Coronary artery (tissue), 2 donors: ENCODE measurements around the gene CCSER1.
"Not testable (repeated sequence)": the region's sequence is repeated elsewhere in the genome, so short reads cannot be mapped to it uniquely, and the experiment has no call there.

Experiments used
- DNase-seq: peaks from one replicate; pipeline ENCODE4 v3.0.0-alpha.2; 2017; ENCODE audit warnings: low spot score
- H3K27ac ChIP-seq, 2 donors: fragments of 200-600 bp; sonication (generic); one replicate each; pipeline ENCODE4 v1.5.1; 2016 to 2019
- H3K4me3 ChIP-seq: fragments of 200-600 bp; sonication (generic); 2 replicates; pipeline ENCODE4 v1.5.1; 2016; ENCODE audit warnings: mild to moderate bottlenecking, moderate library complexity
- CTCF ChIP-seq: fragments of 200-600 bp; sonication (generic); IDR thresholded peaks from one replicate; pipeline ENCODE4 v1.5.1; 2019; ENCODE audit warnings: antibody characterized with exemption

Gene CCSER1

DNA sequence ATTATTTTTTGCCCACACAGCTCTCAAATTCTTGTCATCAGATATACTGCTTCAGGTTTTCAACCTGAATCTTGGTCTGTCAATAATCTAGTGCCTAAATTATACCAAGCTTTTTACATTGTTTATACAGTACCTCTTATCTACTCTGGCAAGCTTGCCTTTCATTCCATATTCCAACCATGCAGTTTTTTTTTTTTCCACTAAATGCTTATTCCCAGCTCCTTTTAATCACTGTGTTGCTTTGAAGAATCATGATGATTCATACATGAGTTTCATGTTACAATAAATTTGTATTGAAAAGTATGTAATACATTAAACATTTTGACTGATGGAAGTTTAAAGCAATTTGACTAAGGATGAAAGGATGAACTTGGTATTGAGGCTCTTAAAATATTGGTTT is 949.0 kb downstream of the CCSER1 start:
- TF ChIP-seq CTCF, result no peak
- DNase-seq, result no peak

GRCh38 chr4:91085961-91086360 is 958.8 kb downstream of the CCSER1 start:
- Histone ChIP-seq H3K4me3 (no peak overlapping the region), H3K27ac (no peak overlapping the region)
- no peak for TF ChIP-seq CTCF
- no peak for DNase-seq

More for the DNA sequence above, 949.0 kb downstream of the CCSER1 start:
- no peak overlapping the region for H3K27ac ChIP-seq
- no peak overlapping the region for H3K4me3 ChIP-seq

DNA sequence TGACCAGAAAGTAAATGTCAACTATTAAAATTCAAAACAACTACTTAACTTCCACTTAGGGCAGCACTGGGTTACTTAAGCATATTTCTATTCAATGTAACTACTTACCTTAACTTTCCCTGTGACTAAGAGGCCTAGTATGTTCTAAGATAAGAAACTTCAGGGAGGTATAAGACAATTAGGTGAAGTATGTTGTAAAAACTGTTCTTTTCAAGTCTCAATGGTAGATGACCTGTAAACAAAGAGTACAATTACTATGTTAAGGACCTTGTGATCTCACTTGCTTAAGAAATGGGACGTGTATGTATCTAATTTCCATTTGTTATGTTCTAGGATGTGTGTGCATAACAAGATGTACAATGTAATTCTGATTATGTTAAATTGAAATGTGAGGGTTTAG is 960.5 kb downstream of the CCSER1 start:
- no peak for TF ChIP-seq CTCF
- DNase-seq, result no peak
- Histone ChIP-seq H3K4me3 (no peak overlapping the region), H3K27ac (no peak overlapping the region)

- H3K27ac ChIP-seq, result no peak overlapping the region
- DNase-seq, result no peak
- H3K4me3 ChIP-seq, result no peak overlapping the region
- no peak for TF ChIP-seq CTCF
Observed at GRCh38 chr4:91089178-91089577, 962.0 kb downstream of the CCSER1 start.

DNA sequence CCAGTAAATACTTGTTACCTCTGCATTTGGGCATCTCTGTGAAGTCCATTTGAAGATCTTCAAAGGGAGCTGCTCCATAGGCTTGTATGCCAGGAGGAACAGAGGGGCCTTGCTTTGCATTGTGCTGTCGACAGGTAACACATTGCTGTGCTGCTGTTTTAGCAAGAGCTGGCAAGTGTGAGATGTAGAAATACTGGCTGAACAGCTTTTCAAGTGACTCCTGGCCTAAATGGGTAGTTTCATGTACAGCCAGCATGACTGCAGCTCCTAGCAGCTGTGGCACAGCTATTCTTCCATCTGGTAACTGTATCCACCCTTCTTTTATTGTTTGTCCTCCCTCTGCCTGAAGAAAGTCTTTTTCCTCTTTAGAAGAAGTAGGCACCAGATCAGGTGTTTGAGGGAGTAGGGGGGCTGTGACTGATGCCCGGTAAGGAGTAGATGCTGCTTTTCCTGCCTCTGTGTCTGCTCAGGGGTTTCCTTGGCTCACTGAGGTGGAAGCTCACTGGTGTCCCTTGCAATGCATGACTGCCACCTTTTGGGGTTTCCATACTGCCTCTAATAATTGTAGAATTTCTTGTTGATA is 965.3 kb downstream of the CCSER1 start:
- no peak for DNase-seq
- Histone ChIP-seq H3K4me3 (no peak overlapping the region), H3K27ac (no peak overlapping the region)
- TF ChIP-seq CTCF, result no peak

DNA sequence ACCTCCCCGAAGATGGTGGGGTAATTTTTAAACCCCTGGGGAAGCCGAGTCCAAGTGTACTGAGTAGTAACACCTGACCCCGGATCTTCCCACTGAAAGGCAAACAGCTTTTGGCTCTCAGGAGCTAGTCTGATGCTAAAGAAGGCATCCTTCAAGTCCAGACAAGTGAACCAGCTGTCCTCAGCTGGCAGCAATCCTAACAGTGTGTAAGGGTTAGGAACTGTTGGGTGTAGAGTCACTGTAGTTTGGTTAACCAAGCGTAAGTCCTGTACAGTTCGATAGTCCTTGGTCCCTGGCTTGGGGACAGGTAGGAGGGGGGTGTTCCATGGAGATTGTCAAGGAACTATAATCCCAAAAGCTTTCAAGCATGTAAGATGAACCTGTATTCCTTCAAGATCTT is 967.0 kb downstream of the CCSER1 start:
- not testable (repeated sequence) for H3K27ac ChIP-seq, H3K4me3 ChIP-seq, DNase-seq

GRCh38 chr4:91099666-91100065 is 972.5 kb downstream of the CCSER1 start:
- H3K4me3 ChIP-seq, result no peak overlapping the region
- no peak for DNase-seq
- TF ChIP-seq CTCF, result no peak
- no peak overlapping the region for H3K27ac ChIP-seq

GRCh38 chr4:91108751-91109150 is 981.6 kb downstream of the CCSER1 start:
- no peak overlapping the region for H3K4me3 ChIP-seq
- DNase-seq, result no peak
- TF ChIP-seq CTCF, result no peak
- no peak overlapping the region for H3K27ac ChIP-seq
